Panc1 (cell line): ENCODE results near the gene PIGK. TPM values are rescaled to one million over a fixed set of nuclear protein-coding genes. Genes with fewer than 3 reads are reported as not detected.

Experiments used
- ATAC-seq: fragments of 200-7000 bp; cut with Tn5 transposase; 2 replicates; pipeline ENCODE4 v1.9.1; 2020; ENCODE audit warnings: mild to moderate bottlenecking, moderate library complexity
- BruUV-seq: library from RNA; stranded (reverse); fragments of 400-500 nt; replicated peaks from 2 replicates; lab custom pipeline; 2021; lab: Mats Ljungman, UMichigan
- CTCF ChIA-PET: fragments of 300-600 bp; sonication (Branson Sonifier 250); formaldehyde crosslinking; loops from one replicate; lab custom pipeline; 2022; ENCODE audit warnings: antibody characterized with exemption; lab: Charles Lee
- POLR2A ChIA-PET: fragments of 300-600 bp; sonication (Branson Sonifier 250); formaldehyde crosslinking; loops from one replicate; lab custom pipeline; 2022; ENCODE audit warnings: antibody characterized with exemption; lab: Charles Lee
- DNase-seq: peaks from one replicate; pipeline ENCODE4 v3.0.0-alpha.2; 2010; ENCODE audit warnings: low read depth, low spot score
- H3K27ac ChIP-seq: 2 replicates; pipeline ENCODE4 v1.5.1; 2011; ENCODE audit warnings: mild to moderate bottlenecking, low read length, inconsistent platforms
- H3K27me3 ChIP-seq: fragments of 200-500 bp; sonication (Bioruptor generic); 2 replicates; pipeline ENCODE4 v1.6.0; 2014; ENCODE audit warnings: low read length, inconsistent platforms; ENCODE audit not compliant: control insufficient read depth, insufficient read depth
- H3K36me3 ChIP-seq: fragments of 200-500 bp; sonication (Bioruptor generic); 2 replicates; pipeline ENCODE4 v1.5.1; 2014; ENCODE audit warnings: inconsistent platforms, mild to moderate bottlenecking, low read length, moderate library complexity; ENCODE audit not compliant: control insufficient read depth, insufficient read depth
- H3K4me1 ChIP-seq: 2 replicates; pipeline ENCODE4 v1.5.1; 2011; ENCODE audit warnings: inconsistent platforms, mild to moderate bottlenecking, low read length, moderate library complexity; ENCODE audit not compliant: control insufficient read depth, insufficient read depth
- H3K4me3 ChIP-seq, 2 experiments: 2 replicates each; pipeline ENCODE4 v1.5.1; 2011 to 2012; ENCODE audit warnings: low read depth in 2 of 2, low read length in 2 of 2, mild to moderate bottlenecking in 2 of 2, inconsistent platforms in 1 of 2, moderate library complexity in 1 of 2
- H3K9me3 ChIP-seq: fragments of 200-500 bp; sonication (Bioruptor generic); 2 replicates; pipeline ENCODE4 v1.5.1; 2014; ENCODE audit warnings: low read depth, mild to moderate bottlenecking, inconsistent platforms, low read length, moderate library complexity; ENCODE audit not compliant: control insufficient read depth, insufficient read depth
- POLR2AphosphoS5 ChIP-seq: IDR thresholded peaks from 2 replicates; pipeline ENCODE4 v1.6.1; 2012; ENCODE audit warnings: mild to moderate bottlenecking, low read depth, low read length, moderate library complexity
- SIN3A ChIP-seq: IDR thresholded peaks from 2 replicates; pipeline ENCODE4 v1.6.1; 2012; ENCODE audit warnings: low read depth, mild to moderate bottlenecking, low read length, moderate library complexity, borderline replicate concordance; ENCODE audit not compliant: insufficient read depth
- TCF7L2 ChIP-seq: IDR thresholded peaks from 2 replicates; pipeline ENCODE4 v1.6.1; 2011; ENCODE audit warnings: mild to moderate bottlenecking, low read depth, low read length, inconsistent platforms
- in situ Hi-C: cut with HindIII; loops from 2 replicates; pipeline ENCODE4 v1.10.0; 2016; ENCODE audit warnings: low sequenced_read_pairs, low pct_unique_long_range_greater_than_20kb
- intact Hi-C: fragments of 100-400 bp; cut with micrococcal nuclease; formaldehyde crosslinking; loops from one replicate; pipeline ENCODE4 v1.10.0; 2022; ENCODE audit not compliant: unreplicated experiment
- total RNA-seq: library from RNA; stranded (reverse); gene quantifications from one replicate; pipeline ENCODE4 v1.2.1, GENCODE V29; 2021; ENCODE audit not compliant: unreplicated experiment
- TF ChIP-seq, protein P1 (sequence below), 2 experiments: IDR thresholded peaks; 2 replicates each; pipeline ENCODE4 v1.6.1; 2011 to 2012; ENCODE audit warnings: low read depth in 2 of 2, control low read depth in 1 of 2, low read length in 1 of 2, mild to moderate bottlenecking in 1 of 2, moderate library complexity in 1 of 2; ENCODE audit not compliant: insufficient read depth in 1 of 2
- TF ChIP-seq, protein P2 (sequence below): fragments of 450-650 bp; IDR thresholded peaks from 2 replicates; pipeline ENCODE4 v1.5.1; 2017; ENCODE audit warnings: mild to moderate bottlenecking

Gene PIGK
- total RNA-seq, 1 experiment from 2014 or later = 26.8 TPM

DNA sequence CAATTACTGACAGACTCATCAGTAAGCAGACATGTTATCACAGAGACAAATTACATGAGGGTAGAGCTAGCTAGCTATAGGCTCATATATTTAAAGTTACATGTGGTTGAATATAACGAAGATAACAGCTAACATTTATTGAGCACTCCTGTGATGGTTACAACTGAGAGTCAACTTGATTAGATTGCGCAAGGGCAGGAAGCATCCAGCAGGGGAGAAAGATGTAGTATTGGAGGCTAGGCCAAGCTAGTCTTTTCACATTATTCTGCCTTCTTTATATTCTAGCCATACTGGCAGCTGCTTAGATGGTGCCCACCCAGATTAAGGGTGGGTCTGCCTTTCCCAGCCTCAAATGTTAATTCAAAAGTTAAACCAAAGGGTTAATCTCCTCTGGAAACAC, 37.1 kb downstream of the PIGK start:
- Histone ChIP-seq H3K4me3 (no peak overlapping the region), H3K4me1 (no peaks in the 10 kb centered on the region), H3K36me3 (no peaks in the 10 kb centered on the region), H3K27ac (no peak overlapping the region), H3K27me3 (no peaks in the 10 kb centered on the region), H3K9me3 (peaks cover 5% of the 10 kb centered on the region; the same call in 1 of the 2 replicates)
- ATAC-seq (no peak), DNase-seq (no peak)
- intact Hi-C loops (no loop called here), in situ Hi-C loops (no loop called here)
- ChIA-PET CTCF (no interaction called here), POLR2A (interaction anchor here (0.6 kb wide), 1 partner anchor 896 kb away, joined by 3 read pairs; no protein-coding TSS in a partner anchor)
- TF ChIP-seq SIN3A = no peak
- TF ChIP-seq, protein P1, sequence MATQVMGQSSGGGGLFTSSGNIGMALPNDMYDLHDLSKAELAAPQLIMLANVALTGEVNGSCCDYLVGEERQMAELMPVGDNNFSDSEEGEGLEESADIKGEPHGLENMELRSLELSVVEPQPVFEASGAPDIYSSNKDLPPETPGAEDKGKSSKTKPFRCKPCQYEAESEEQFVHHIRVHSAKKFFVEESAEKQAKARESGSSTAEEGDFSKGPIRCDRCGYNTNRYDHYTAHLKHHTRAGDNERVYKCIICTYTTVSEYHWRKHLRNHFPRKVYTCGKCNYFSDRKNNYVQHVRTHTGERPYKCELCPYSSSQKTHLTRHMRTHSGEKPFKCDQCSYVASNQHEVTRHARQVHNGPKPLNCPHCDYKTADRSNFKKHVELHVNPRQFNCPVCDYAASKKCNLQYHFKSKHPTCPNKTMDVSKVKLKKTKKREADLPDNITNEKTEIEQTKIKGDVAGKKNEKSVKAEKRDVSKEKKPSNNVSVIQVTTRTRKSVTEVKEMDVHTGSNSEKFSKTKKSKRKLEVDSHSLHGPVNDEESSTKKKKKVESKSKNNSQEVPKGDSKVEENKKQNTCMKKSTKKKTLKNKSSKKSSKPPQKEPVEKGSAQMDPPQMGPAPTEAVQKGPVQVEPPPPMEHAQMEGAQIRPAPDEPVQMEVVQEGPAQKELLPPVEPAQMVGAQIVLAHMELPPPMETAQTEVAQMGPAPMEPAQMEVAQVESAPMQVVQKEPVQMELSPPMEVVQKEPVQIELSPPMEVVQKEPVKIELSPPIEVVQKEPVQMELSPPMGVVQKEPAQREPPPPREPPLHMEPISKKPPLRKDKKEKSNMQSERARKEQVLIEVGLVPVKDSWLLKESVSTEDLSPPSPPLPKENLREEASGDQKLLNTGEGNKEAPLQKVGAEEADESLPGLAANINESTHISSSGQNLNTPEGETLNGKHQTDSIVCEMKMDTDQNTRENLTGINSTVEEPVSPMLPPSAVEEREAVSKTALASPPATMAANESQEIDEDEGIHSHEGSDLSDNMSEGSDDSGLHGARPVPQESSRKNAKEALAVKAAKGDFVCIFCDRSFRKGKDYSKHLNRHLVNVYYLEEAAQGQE (IDR thresholded peaks at IDR 0.05; ENCODE audit: insufficient read depth in 1 of 2, low read depth in 2 of 2, low read length in 1 of 2) = no peak
- no TSS peak for BruUV-seq

DNA sequence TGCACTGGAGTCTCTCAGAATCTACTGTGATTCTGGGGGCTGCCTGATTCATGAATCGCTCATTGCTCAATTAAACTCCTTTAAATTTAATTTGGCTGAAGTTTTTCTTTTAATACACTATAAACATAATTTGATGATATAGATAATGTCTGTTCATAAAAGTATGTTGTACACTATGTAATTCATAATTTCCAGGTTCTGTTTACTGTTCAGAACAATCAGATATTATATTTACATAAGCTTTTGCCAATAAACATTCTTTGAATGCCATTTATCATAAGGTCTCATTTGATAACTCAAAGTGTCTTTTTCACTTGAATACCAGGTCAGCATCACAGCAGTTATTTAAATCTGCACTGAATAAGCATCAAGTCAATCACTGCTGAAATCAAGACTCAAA, 39.6 kb downstream of the PIGK start:
- no TSS peak for BruUV-seq
- H3K9me3 ChIP-seq = peaks cover 27% of the 10 kb centered on the region
- H3K4me3 ChIP-seq = no peak overlapping the region
- no peaks in the 10 kb centered on the region for H3K36me3 ChIP-seq
- TF ChIP-seq, protein P1 (IDR thresholded peaks at IDR 0.05; ENCODE audit: insufficient read depth in 1 of 2, low read depth in 2 of 2, low read length in 1 of 2) = no peak
- TF ChIP-seq, protein P2, sequence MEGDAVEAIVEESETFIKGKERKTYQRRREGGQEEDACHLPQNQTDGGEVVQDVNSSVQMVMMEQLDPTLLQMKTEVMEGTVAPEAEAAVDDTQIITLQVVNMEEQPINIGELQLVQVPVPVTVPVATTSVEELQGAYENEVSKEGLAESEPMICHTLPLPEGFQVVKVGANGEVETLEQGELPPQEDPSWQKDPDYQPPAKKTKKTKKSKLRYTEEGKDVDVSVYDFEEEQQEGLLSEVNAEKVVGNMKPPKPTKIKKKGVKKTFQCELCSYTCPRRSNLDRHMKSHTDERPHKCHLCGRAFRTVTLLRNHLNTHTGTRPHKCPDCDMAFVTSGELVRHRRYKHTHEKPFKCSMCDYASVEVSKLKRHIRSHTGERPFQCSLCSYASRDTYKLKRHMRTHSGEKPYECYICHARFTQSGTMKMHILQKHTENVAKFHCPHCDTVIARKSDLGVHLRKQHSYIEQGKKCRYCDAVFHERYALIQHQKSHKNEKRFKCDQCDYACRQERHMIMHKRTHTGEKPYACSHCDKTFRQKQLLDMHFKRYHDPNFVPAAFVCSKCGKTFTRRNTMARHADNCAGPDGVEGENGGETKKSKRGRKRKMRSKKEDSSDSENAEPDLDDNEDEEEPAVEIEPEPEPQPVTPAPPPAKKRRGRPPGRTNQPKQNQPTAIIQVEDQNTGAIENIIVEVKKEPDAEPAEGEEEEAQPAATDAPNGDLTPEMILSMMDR = no peak
- TF ChIP-seq TCF7L2 = no peak
- no peak for TF ChIP-seq SIN3A
- TF ChIP-seq POLR2AphosphoS5 = no peak
- ChIA-PET POLR2A (no interaction called here), CTCF (no interaction called here)
- in situ Hi-C loops = no loop called here
- H3K4me1 ChIP-seq = no peaks in the 10 kb centered on the region
- no peaks in the 10 kb centered on the region for H3K27me3 ChIP-seq
- intact Hi-C loops = no loop called here
- no peak overlapping the region for H3K27ac ChIP-seq
- DNase-seq = no peak
- ATAC-seq = no peak
